GM23248 (cell line): ENCODE measurements around the gene KRT2. TPM values are rescaled to one million over a fixed set of nuclear protein-coding genes. Genes with fewer than 3 reads are reported as not detected.

ENCODE experiments used
- DNase-seq: peaks from one replicate; pipeline ENCODE4 v3.0.0-alpha.2; 2015
- H2AFZ ChIP-seq: fragments of 200-600 bp; sonication (generic); 2 replicates; pipeline ENCODE4 v1.6.1; 2016; ENCODE audit warnings: antibody characterized with exemption
- H3F3A ChIP-seq: fragments of 200-600 bp; sonication (generic); 2 replicates; pipeline ENCODE4 v1.6.1; 2016; ENCODE audit warnings: mild to moderate bottlenecking, antibody characterized with exemption, mixed run types; ENCODE audit not compliant: insufficient read depth
- H3K27ac ChIP-seq: fragments of 200-600 bp; sonication (generic); 2 replicates; pipeline ENCODE4 v1.5.1; 2016; ENCODE audit warnings: mild to moderate bottlenecking
- H3K27me3 ChIP-seq: fragments of 200-600 bp; sonication (generic); replicated peaks from 2 replicates; pipeline ENCODE4 v1.6.1; 2016; ENCODE audit warnings: mild to moderate bottlenecking; ENCODE audit not compliant: insufficient read depth
- H3K36me3 ChIP-seq: fragments of 200-600 bp; sonication (generic); 2 replicates; pipeline ENCODE4 v1.6.1; 2016; ENCODE audit warnings: low read depth, mild to moderate bottlenecking
- H3K4me1 ChIP-seq: fragments of 200-600 bp; sonication (generic); 2 replicates; pipeline ENCODE4 v1.6.1; 2016; ENCODE audit warnings: mild to moderate bottlenecking; ENCODE audit not compliant: insufficient read depth
- H3K4me2 ChIP-seq: fragments of 200-600 bp; sonication (generic); one replicate; pipeline ENCODE4 v1.6.1; 2016; ENCODE audit warnings: mild to moderate bottlenecking; ENCODE audit not compliant: unreplicated experiment
- H3K4me3 ChIP-seq: fragments of 200-600 bp; sonication (generic); 2 replicates; pipeline ENCODE4 v1.5.1; 2016; ENCODE audit warnings: mild to moderate bottlenecking
- H3K79me2 ChIP-seq: fragments of 200-600 bp; sonication (generic); 2 replicates; pipeline ENCODE4 v1.6.1; 2016; ENCODE audit warnings: mild to moderate bottlenecking; ENCODE audit not compliant: insufficient read depth
- H3K9ac ChIP-seq: fragments of 200-600 bp; sonication (generic); 2 replicates; pipeline ENCODE4 v1.6.1; 2016; ENCODE audit warnings: mild to moderate bottlenecking
- H3K9me2 ChIP-seq: fragments of 200-600 bp; sonication (generic); 2 replicates; pipeline ENCODE4 v1.6.1; 2016; ENCODE audit warnings: mixed run types, mild to moderate bottlenecking, moderate library complexity; ENCODE audit not compliant: insufficient read depth
- H3K9me3 ChIP-seq: fragments of 200-600 bp; sonication (generic); one replicate; pipeline ENCODE4 v1.6.1; 2017; ENCODE audit warnings: low read depth
- H4K20me1 ChIP-seq: fragments of 200-600 bp; sonication (generic); 2 replicates; pipeline ENCODE4 v1.6.0; 2016; ENCODE audit not compliant: insufficient read depth
- EZH2 ChIP-seq: fragments of 200-600 bp; sonication (generic); IDR thresholded peaks from 2 replicates; pipeline ENCODE4 v1.6.1; 2018; ENCODE audit warnings: antibody characterized with exemption, mild to moderate bottlenecking; ENCODE audit not compliant: insufficient read depth, poor library complexity, severe bottlenecking
- EZH2phosphoT487 ChIP-seq: fragments of 200-600 bp; sonication (generic); IDR thresholded peaks from 2 replicates; pipeline ENCODE4 v1.6.1; 2018; ENCODE audit warnings: antibody characterized with exemption, moderate library complexity, mild to moderate bottlenecking, low read depth; ENCODE audit not compliant: insufficient read depth
- WGBS, 2 experiments: methylation state at CpG; one replicate each; pipeline ENCODE4 v1.1.6; 2015 to 2017; ENCODE audit warnings: low lambda C conversion rate in 2 of 2, low coverage in 1 of 2; ENCODE audit errors: missing lambda C conversion rate in 2 of 2; 5-methylcytosine and 5-hydroxymethylcytosine counted together
- in situ Hi-C: fragments of 300-500 bp; cut with MboI; formaldehyde crosslinking; loops from 2 replicates; pipeline ENCODE4 v1.15.0; 2020
- polyA plus RNA-seq: library from polyadenylated mRNA; unstranded; fragments of >200 nt; fragmentation: Nextera tagmentation; extraction: Ambion mirVana; gene quantifications from 2 replicates; pipeline ENCODE4 v1.2.1, GENCODE V29; 2016
- total RNA-seq: library from RNA; depleted of rRNA; stranded (reverse); fragments of >200 nt; shearing (Covaris generic); gene quantifications from 2 replicates; pipeline ENCODE4 v1.2.3, GENCODE V29; 2014

KRT2 gene
- total and polyA plus RNA-seq, 2 experiments from 2014 or later: not detected

GRCh38 chr12:52677126-52677525 lies 25.1 kb upstream of the KRT2 start:
- no peak for DNase-seq
- Histone ChIP-seq H3K9ac (no peak overlapping the region), H3K4me1 (no peaks in the 10 kb centered on the region), H4K20me1 (no peaks in the 10 kb centered on the region), H3K79me2 (no peaks in the 10 kb centered on the region), H2AFZ (no peak overlapping the region), H3K36me3 (no peaks in the 10 kb centered on the region), H3K9me2 (no peaks in the 10 kb centered on the region), H3K27me3 (peaks cover 48% of the 10 kb centered on the region), H3K9me3 (no peaks in the 10 kb centered on the region), H3K4me2 (no peak overlapping the region), H3K4me3 (no peak overlapping the region), H3F3A (no peaks in the 10 kb centered on the region), H3K27ac (no peak overlapping the region)
- 42 to 47% methylated on average over 5 of the region's 5 CpGs for WGBS, 2 experiments
- in situ Hi-C loops: no loop called here
- TF ChIP-seq EZH2phosphoT487 (no peak), EZH2 (no peak)

- H3K79me2 ChIP-seq: no peaks in the 10 kb centered on the region
- DNase-seq: no peak
- H3K9me2 ChIP-seq: no peaks in the 10 kb centered on the region
- 58 to 67% methylated on average over 7 of the region's 7 CpGs for WGBS, 2 experiments
- in situ Hi-C loops: no loop called here
- H3K9me3 ChIP-seq: no peaks in the 10 kb centered on the region
- no peak overlapping the region for H3K4me3 ChIP-seq
- H3K27me3 ChIP-seq: peaks cover 47% of the 10 kb centered on the region
- no peaks in the 10 kb centered on the region for H3K36me3 ChIP-seq
- H4K20me1 ChIP-seq: no peaks in the 10 kb centered on the region
- H3F3A ChIP-seq: no peaks in the 10 kb centered on the region
- no peaks in the 10 kb centered on the region for H3K4me1 ChIP-seq
- no peak overlapping the region for H2AFZ ChIP-seq
- TF ChIP-seq EZH2 (no peak), EZH2phosphoT487 (no peak)
- H3K4me2 ChIP-seq: no peak overlapping the region
- H3K27ac ChIP-seq: no peak overlapping the region
- H3K9ac ChIP-seq: no peak overlapping the region
These were observed 24.2 kb upstream of the KRT2 start for GRCh38 chr12:52676163-52676562.

GRCh38 chr12:52675301-52675701 lies 23.3 kb upstream of the KRT2 start:
- no peak overlapping the region for H2AFZ ChIP-seq
- no peaks in the 10 kb centered on the region for H3K9me3 ChIP-seq
- no peaks in the 10 kb centered on the region for H3K4me1 ChIP-seq
- H4K20me1 ChIP-seq: no peaks in the 10 kb centered on the region
- no peaks in the 10 kb centered on the region for H3K9me2 ChIP-seq
- in situ Hi-C loops: no loop called here
- no peak for DNase-seq
- H3K9ac ChIP-seq: no peak overlapping the region
- H3K36me3 ChIP-seq: no peaks in the 10 kb centered on the region
- 75 to 84% methylated on average over 28 of the region's 28 CpGs for WGBS, 2 experiments
- H3K27ac ChIP-seq: no peak overlapping the region
- H3K27me3 ChIP-seq: peaks cover 42% of the 10 kb centered on the region
- H3K79me2 ChIP-seq: no peaks in the 10 kb centered on the region
- TF ChIP-seq EZH2 (no peak), EZH2phosphoT487 (no peak)
- no peak overlapping the region for H3K4me3 ChIP-seq
- no peak overlapping the region for H3K4me2 ChIP-seq
- no peaks in the 10 kb centered on the region for H3F3A ChIP-seq

- Histone ChIP-seq H3K27ac (no peak overlapping the region), H3K27me3 (peaks cover 39% of the 10 kb centered on the region), H3K4me2 (no peak overlapping the region), H3K36me3 (no peaks in the 10 kb centered on the region), H2AFZ (no peak overlapping the region), H3K9me3 (no peaks in the 10 kb centered on the region), H3K4me1 (no peaks in the 10 kb centered on the region), H3K9me2 (no peaks in the 10 kb centered on the region), H3K4me3 (no peak overlapping the region), H3F3A (no peaks in the 10 kb centered on the region), H4K20me1 (no peaks in the 10 kb centered on the region), H3K79me2 (no peaks in the 10 kb centered on the region), H3K9ac (no peak overlapping the region)
- in situ Hi-C loops: no loop called here
- TF ChIP-seq EZH2 (no peak), EZH2phosphoT487 (no peak)
- DNase-seq: no peak
- WGBS, 2 experiments: 67 to 69% methylated on average over 4 of the region's 4 CpGs
These were observed 22.4 kb upstream of the KRT2 start for GRCh38 chr12:52674433-52674775.

GRCh38 chr12:52673713-52674432 lies 21.9 kb upstream of the KRT2 start:
- no peaks in the 10 kb centered on the region for H3K36me3 ChIP-seq
- no peaks in the 10 kb centered on the region for H3F3A ChIP-seq
- no peaks in the 10 kb centered on the region for H3K9me2 ChIP-seq
- no peak for DNase-seq
- in situ Hi-C loops: no loop called here
- no peaks in the 10 kb centered on the region for H3K79me2 ChIP-seq
- no peaks in the 10 kb centered on the region for H4K20me1 ChIP-seq
- H3K27me3 ChIP-seq: peaks cover 39% of the 10 kb centered on the region
- no peak for TF ChIP-seq EZH2
- no peak for TF ChIP-seq EZH2phosphoT487
- no peak overlapping the region for H3K27ac ChIP-seq
- no peaks in the 10 kb centered on the region for H3K9me3 ChIP-seq
- no peak overlapping the region for H3K9ac ChIP-seq
- WGBS, 2 experiments: 30 to 37% methylated on average over 3 of the region's 3 CpGs
- H3K4me1 ChIP-seq: no peaks in the 10 kb centered on the region
- no peak overlapping the region for H3K4me2 ChIP-seq
- no peak overlapping the region for H3K4me3 ChIP-seq
- H2AFZ ChIP-seq: no peak overlapping the region
